Ureter (tissue), 1 donor: ENCODE data around the gene PCDHA5. TPM values are rescaled to one million over a fixed set of nuclear protein-coding genes. Genes with fewer than 3 reads are reported as not detected.

Experiments
- DNase-seq: peaks from one replicate; pipeline ENCODE4 v3.0.0-alpha.2; 2020; ENCODE audit warnings: low spot score
- total RNA-seq: library from RNA; stranded (reverse); gene quantifications from one replicate; pipeline ENCODE4 v1.2.4, GENCODE V29; 2023
- donor health status: DM: yes; HTN: yes; CAD: no.

The PCDHA5 gene
- total RNA-seq, 1 donor from 2014 or later = 0.49 TPM

- DNase-seq = no peak
Observed at GRCh38 chr5:140862441-140863295, 41.3 kb downstream of the PCDHA5 start.

GRCh38 chr5:140868721-140869554 is 47.5 kb downstream of the PCDHA5 start, which contains the start of gene PCDHA11:
Gene PCDHA11 (plus strand): TSS chr5:140868957. CDS start chr5:140869104, 147 bp downstream.
- no peak for DNase-seq

- no peak for DNase-seq
Observed at GRCh38 chr5:140869555-140869886, 48.1 kb downstream of the PCDHA5 start.

GRCh38 chr5:140870221-140871201 is 49.1 kb downstream of the PCDHA5 start:
- DNase-seq = no peak

Other genes starting within 250 kb of the PCDHA5 start
- 17.3 TPM for gene CD14, start 188.4 kb upstream of the PCDHA5 start, total RNA-seq
- 24.1 TPM for gene TMCO6, start 182.2 kb upstream of the PCDHA5 start, total RNA-seq
- gene NDUFA2, start 174.0 kb upstream of the PCDHA5 start, total RNA-seq = 48.1 TPM
- gene IK, start 173.8 kb upstream of the PCDHA5 start, total RNA-seq = 78.8 TPM
- 26.3 TPM for gene WDR55, start 156.7 kb upstream of the PCDHA5 start, total RNA-seq
- gene DND1, start 148.0 kb upstream of the PCDHA5 start, total RNA-seq = 2.7 TPM
- gene HARS1, start 130.2 kb upstream of the PCDHA5 start, total RNA-seq = 57.0 TPM
- 34.0 TPM for gene HARS2, start 130.2 kb upstream of the PCDHA5 start, total RNA-seq
- 58.5 TPM for gene ZMAT2, start 121.2 kb upstream of the PCDHA5 start, total RNA-seq
- not detected for gene PCDHA1, start 35.5 kb upstream of the PCDHA5 start, total RNA-seq
- not detected for gene PCDHA2, start 26.8 kb upstream of the PCDHA5 start, total RNA-seq
- 0.31 TPM for gene PCDHA3, start 20.6 kb upstream of the PCDHA5 start, total RNA-seq
- gene PCDHA4, start 14.5 kb upstream of the PCDHA5 start, total RNA-seq = 1.5 TPM
- gene PCDHA6, start 6.3 kb downstream of the PCDHA5 start, total RNA-seq = 0.96 TPM
- 1.1 TPM for gene PCDHA7, start 12.7 kb downstream of the PCDHA5 start, total RNA-seq
- not detected for gene PCDHA8, start 19.6 kb downstream of the PCDHA5 start, total RNA-seq
- gene PCDHA9, start 26.8 kb downstream of the PCDHA5 start, total RNA-seq = 0.34 TPM
- gene PCDHA10, start 34.3 kb downstream of the PCDHA5 start, total RNA-seq = 1.5 TPM
- gene PCDHA11, start 47.3 kb downstream of the PCDHA5 start, total RNA-seq = 0.57 TPM
- gene PCDHA12, start 53.7 kb downstream of the PCDHA5 start, total RNA-seq = 0.89 TPM
- gene PCDHA13, start 60.5 kb downstream of the PCDHA5 start, total RNA-seq = 0.42 TPM
- 0.47 TPM for gene PCDHAC1, start 104.7 kb downstream of the PCDHA5 start, total RNA-seq
- gene PCDHAC2, start 144.9 kb downstream of the PCDHA5 start, total RNA-seq = 4.0 TPM
- gene PCDHB1, start 229.8 kb downstream of the PCDHA5 start, total RNA-seq = 0.13 TPM